Sigmoid colon (tissue), 4 donors: ENCODE measurements around the gene DKC1.

Experiments used
- CTCF ChIP-seq, 4 experiments: fragments of 450-650 bp in 3 of 4; fragments of 200-600 bp in 1 of 4; IDR thresholded peaks; one replicate each; pipeline ENCODE4 v1.5.1; 2016 to 2019; ENCODE audit warnings: antibody characterized with exemption in 4 of 4, mild to moderate bottlenecking in 3 of 4, moderate library complexity in 2 of 4
- EP300 ChIP-seq, 4 donors: sonication (generic); formaldehyde crosslinking; IDR thresholded peaks; one replicate each; pipeline ENCODE4 v1.6.1; 2017; ENCODE audit warnings: antibody characterized with exemption in 4 of 4
- POLR2A ChIP-seq, 2 donors: fragments of 450-650 bp; IDR thresholded peaks; one replicate each; pipeline ENCODE4 v1.6.1; 2016; ENCODE audit warnings: antibody characterized with exemption in 2 of 2, mild to moderate bottlenecking in 2 of 2, moderate library complexity in 2 of 2

DNA sequence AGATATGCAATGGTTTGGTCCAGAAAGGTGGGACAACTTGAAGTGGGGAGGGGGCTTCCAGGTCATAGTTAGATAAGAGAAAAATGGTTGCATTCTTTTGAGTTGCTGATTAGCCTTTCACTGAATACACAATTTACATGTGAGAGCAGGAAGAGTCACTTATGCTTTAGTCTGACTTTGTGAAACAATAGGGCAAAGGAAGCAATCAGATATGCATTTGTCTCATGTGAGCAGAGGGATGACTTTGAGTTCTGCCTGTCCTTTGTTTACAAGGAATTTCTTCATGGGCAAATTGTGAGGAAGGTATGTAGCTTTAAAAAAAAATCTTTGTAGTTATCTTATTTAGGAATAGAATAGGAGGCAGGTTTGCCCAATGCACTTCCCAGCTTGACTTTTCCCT lies 58.9 kb downstream of the DKC1 start:
- TF ChIP-seq POLR2A (IDR thresholded peaks at IDR 0.05): no peak
- no peak for TF ChIP-seq EP300 (IDR thresholded peaks at IDR 0.05)
- TF ChIP-seq CTCF (IDR thresholded peaks at IDR 0.05): no peak
